Ishikawa (cell line): ENCODE measurements around the gene CBX1.
A peak's percentile ranks its signal among the peaks of the same experiment; 100 is the strongest.

ENCODE experiments used
- CEBPB ChIP-seq: IDR thresholded peaks from 2 replicates; pipeline ENCODE4 v1.6.1; 2012
- CREB1 ChIP-seq: IDR thresholded peaks from 2 replicates; pipeline ENCODE4 v1.6.1; 2012; ENCODE audit warnings: low read depth
- EGR1 ChIP-seq: IDR thresholded peaks from 2 replicates; pipeline ENCODE4 v1.6.1; 2012
- EP300 ChIP-seq: IDR thresholded peaks from 2 replicates; pipeline ENCODE4 v1.6.1; 2012; ENCODE audit warnings: borderline replicate concordance
- FOXM1 ChIP-seq: IDR thresholded peaks from 2 replicates; pipeline ENCODE4 v1.6.1; 2012; ENCODE audit warnings: low read depth, borderline replicate concordance
- MAX ChIP-seq: IDR thresholded peaks from 2 replicates; pipeline ENCODE4 v1.6.1; 2012
- NFIC ChIP-seq: IDR thresholded peaks from 2 replicates; pipeline ENCODE4 v1.6.1; 2012
- RAD21 ChIP-seq: IDR thresholded peaks from 2 replicates; pipeline ENCODE4 v1.6.1; 2012; ENCODE audit warnings: low read depth
- REST ChIP-seq: IDR thresholded peaks from 2 replicates; pipeline ENCODE4 v1.6.1; 2012; ENCODE audit warnings: low read depth, mild to moderate bottlenecking
- TAF1 ChIP-seq: IDR thresholded peaks from 2 replicates; pipeline ENCODE4 v1.6.1; 2012; ENCODE audit warnings: low read depth, mild to moderate bottlenecking
- TCF12 ChIP-seq: IDR thresholded peaks from 2 replicates; pipeline ENCODE4 v1.6.1; 2012; ENCODE audit warnings: low read depth
- TEAD4 ChIP-seq: IDR thresholded peaks from 2 replicates; pipeline ENCODE4 v1.6.1; 2012
- USF1 ChIP-seq: IDR thresholded peaks from 2 replicates; pipeline ENCODE4 v1.6.1; 2012
- YY1 ChIP-seq: IDR thresholded peaks from 2 replicates; pipeline ENCODE4 v1.6.1; 2012; ENCODE audit warnings: low read depth
- ZBTB7A ChIP-seq: IDR thresholded peaks from 2 replicates; pipeline ENCODE4 v1.6.1; 2012; ENCODE audit warnings: low read depth

CBX1 gene

GRCh38 chr17:48107137-48108055, 6.1 kb upstream of the CBX1 start, which contains the start of gene SNX11:
Gene SNX11, plus strand, starts transcription at chr17:48107766. Its CDS starts 4,278 bp downstream, at chr17:48112044.
- TF ChIP-seq RAD21 (no peak; the same call in 1 of the 2 replicates), REST (no peak), CEBPB (no peak), FOXM1 (0 out of 2 replicates have a peak, but pooled peaks have one; percentile 34), MAX (peak; percentile 82), TAF1 (peak; percentile 57; the same call in 1 of the 2 replicates), YY1 (peak; percentile 54; the same call in 1 of the 2 replicates), CREB1 (no peak), USF1 (0 out of 2 replicates have a peak, but pooled peaks have one; percentile 20), NFIC (no peak), TCF12 (peak; percentile 56), EGR1 (peak; percentile 94), TEAD4 (0 out of 2 replicates have a peak, but pooled peaks have one; percentile 6), ZBTB7A (peak; percentile 88), EP300 (peak; percentile 33; the same call in 1 of the 2 replicates)

GRCh38 chr17:48106802-48107136, 5.5 kb upstream of the CBX1 start:
- TF ChIP-seq ZBTB7A (no peak), YY1 (no peak), FOXM1 (no peak), CREB1 (no peak), CEBPB (no peak), EGR1 (no peak), NFIC (no peak), TAF1 (no peak), USF1 (no peak)

- TF ChIP-seq USF1 (no peak), CEBPB (no peak), MAX (no peak), TEAD4 (no peak), REST (no peak), CREB1 (no peak), TAF1 (no peak), RAD21 (no peak), EGR1 (no peak), NFIC (no peak), FOXM1 (no peak), EP300 (no peak), ZBTB7A (no peak), YY1 (no peak), TCF12 (no peak)
These were observed 3.2 kb upstream of the CBX1 start for GRCh38 chr17:48104440-48104839.

- TF ChIP-seq ZBTB7A = no peak
- no peak for TF ChIP-seq TEAD4
- TF ChIP-seq FOXM1 = no peak
- no peak for TF ChIP-seq YY1
- TF ChIP-seq EP300 = no peak
- TF ChIP-seq CEBPB = no peak
- TF ChIP-seq MAX = no peak
- no peak for TF ChIP-seq TAF1
- no peak for TF ChIP-seq EGR1
- TF ChIP-seq USF1 = no peak
- TF ChIP-seq NFIC = no peak
- no peak for TF ChIP-seq REST
- no peak for TF ChIP-seq CREB1
- TF ChIP-seq TCF12 = no peak
These were observed 1.8 kb upstream of the CBX1 start for GRCh38 chr17:48102798-48103715.
